A673 (cell line): Measurements from ENCODE around the gene XKR7. TPM values are rescaled to one million over a fixed set of nuclear protein-coding genes. Genes with fewer than 3 reads are reported as not detected.
A peak's percentile ranks its signal among the peaks of the same experiment; 100 is the strongest.

Source experiments
- BruUV-seq: library from RNA; stranded (reverse); fragments of 400-500 nt; replicated peaks from 2 replicates; lab custom pipeline; 2021; lab: Mats Ljungman, UMichigan
- CTCF ChIA-PET: fragments of 300-600 bp; sonication (Branson Sonifier 250); formaldehyde crosslinking; loops from one replicate; lab custom pipeline; 2022; ENCODE audit warnings: antibody characterized with exemption; lab: Charles Lee
- POLR2A ChIA-PET: fragments of 300-600 bp; sonication (Branson Sonifier 250); formaldehyde crosslinking; loops from one replicate; lab custom pipeline; 2022; ENCODE audit warnings: antibody characterized with exemption; ENCODE audit not compliant: low non-redundant PET; lab: Charles Lee
- DNase-seq: peaks from one replicate; pipeline ENCODE4 v3.0.0-alpha.2; 2015; ENCODE audit warnings: low spot score
- H3K27ac ChIP-seq: fragments of 200-600 bp; sonication (generic); 2 replicates; pipeline ENCODE4 v1.5.1; 2016; ENCODE audit warnings: mixed run types, low read depth, mild to moderate bottlenecking, mixed read lengths, antibody characterized with exemption, low read length; ENCODE audit not compliant: poor library complexity, severe bottlenecking
- H3K27me3 ChIP-seq: fragments of 200-600 bp; sonication (generic); replicated peaks from 2 replicates; pipeline ENCODE4 v1.6.1; 2017; ENCODE audit warnings: mixed run types, low read depth, mild to moderate bottlenecking, mixed read lengths, antibody characterized with exemption, low read length; ENCODE audit not compliant: insufficient read depth, poor library complexity
- H3K36me3 ChIP-seq: fragments of 200-600 bp; sonication (generic); 2 replicates; pipeline ENCODE4 v1.6.1; 2016; ENCODE audit warnings: mixed run types, mild to moderate bottlenecking, mixed read lengths, antibody characterized with exemption, low read length; ENCODE audit not compliant: insufficient read depth, poor library complexity, severe bottlenecking
- H3K4me1 ChIP-seq: fragments of 200-600 bp; sonication (generic); 2 replicates; pipeline ENCODE4 v1.6.1; 2017; ENCODE audit warnings: mixed run types, mild to moderate bottlenecking, mixed read lengths, antibody characterized with exemption, low read length; ENCODE audit not compliant: insufficient read depth, poor library complexity, severe bottlenecking
- H3K4me3 ChIP-seq: fragments of 200-600 bp; sonication (generic); 2 replicates; pipeline ENCODE4 v1.5.1; 2016; ENCODE audit warnings: low read depth, mixed run types, mild to moderate bottlenecking, mixed read lengths, low read length; ENCODE audit not compliant: poor library complexity, severe bottlenecking
- H3K9me3 ChIP-seq: fragments of 200-600 bp; sonication (generic); 2 replicates; pipeline ENCODE4 v1.6.1; 2016; ENCODE audit warnings: mixed run types, low read depth, mild to moderate bottlenecking, mixed read lengths, antibody characterized with exemption, low read length; ENCODE audit not compliant: poor library complexity, severe bottlenecking
- CTCF ChIP-seq: fragments of 300-800, 200-600 bp; sonication (generic); conservative IDR thresholded peaks from 2 replicates; pipeline ENCODE4 v1.5.1; 2017; ENCODE audit warnings: low read depth, mild to moderate bottlenecking, antibody characterized with exemption, low read length, moderate library complexity, mixed read lengths
- EZH2 ChIP-seq: fragments of 200-600 bp; sonication (generic); IDR thresholded peaks from 2 replicates; pipeline ENCODE4 v1.6.1; 2017; ENCODE audit warnings: borderline replicate concordance, low read depth, mild to moderate bottlenecking, mixed read lengths, antibody characterized with exemption, low read length; ENCODE audit not compliant: poor library complexity, severe bottlenecking
- intact Hi-C: fragments of 100-400 bp; cut with micrococcal nuclease; formaldehyde crosslinking; loops from one replicate; pipeline ENCODE4 v1.10.0; 2022; ENCODE audit not compliant: unreplicated experiment
- total RNA-seq: library from RNA; stranded (reverse); gene quantifications from 2 replicates; pipeline ENCODE4 v1.2.3, GENCODE V29; 2021

XKR7 gene
- total RNA-seq, 1 experiment from 2014 or later = not detected

- Histone ChIP-seq H3K4me1 (peaks cover 15% of the 10 kb centered on the region), H3K4me3 (peak overlapping the region; percentile 98), H3K9me3 (no peaks in the 10 kb centered on the region), H3K36me3 (peaks cover 38% of the 10 kb centered on the region), H3K27ac (no peak overlapping the region), H3K27me3 (peaks cover 5% of the 10 kb centered on the region)
- DNase-seq = no peak
- BruUV-seq = no TSS peak
- POLR2A ChIA-PET = no interaction called here
- intact Hi-C loops = no loop called here
- no peak for TF ChIP-seq EZH2
- TF ChIP-seq CTCF = no peak
- CTCF ChIA-PET = no interaction called here
Measured at GRCh38 chr20:31949877-31950646, 17.9 kb upstream of the XKR7 start.

GRCh38 chr20:31951203-31951529, 16.8 kb upstream of the XKR7 start:
- intact Hi-C loops = no loop called here
- POLR2A ChIA-PET = no interaction called here
- BruUV-seq = no TSS peak

More at GRCh38 chr20:31951203-31951529, 16.8 kb upstream of the XKR7 start:
- H3K27ac ChIP-seq = peak overlapping the region; percentile 84
- H3K27me3 ChIP-seq = peaks cover 14% of the 10 kb centered on the region
- CTCF ChIA-PET = interaction anchor here (0.8 kb wide), 1 partner anchor 96 kb away, joined by 4 read pairs; no protein-coding TSS in a partner anchor
- no peaks in the 10 kb centered on the region for H3K9me3 ChIP-seq
- peaks cover 26% of the 10 kb centered on the region for H3K36me3 ChIP-seq
- peaks cover 8% of the 10 kb centered on the region for H3K4me1 ChIP-seq
- H3K4me3 ChIP-seq = peak overlapping the region; percentile 98
- DNase-seq = no peak
- TF ChIP-seq EZH2 (no peak), CTCF (no peak)
